Measurements from ENCODE around the gene TBC1D25. TPM values are rescaled to one million over a fixed set of nuclear protein-coding genes. Genes with fewer than 3 reads are reported as not detected.

The TBC1D25 gene, protein sequence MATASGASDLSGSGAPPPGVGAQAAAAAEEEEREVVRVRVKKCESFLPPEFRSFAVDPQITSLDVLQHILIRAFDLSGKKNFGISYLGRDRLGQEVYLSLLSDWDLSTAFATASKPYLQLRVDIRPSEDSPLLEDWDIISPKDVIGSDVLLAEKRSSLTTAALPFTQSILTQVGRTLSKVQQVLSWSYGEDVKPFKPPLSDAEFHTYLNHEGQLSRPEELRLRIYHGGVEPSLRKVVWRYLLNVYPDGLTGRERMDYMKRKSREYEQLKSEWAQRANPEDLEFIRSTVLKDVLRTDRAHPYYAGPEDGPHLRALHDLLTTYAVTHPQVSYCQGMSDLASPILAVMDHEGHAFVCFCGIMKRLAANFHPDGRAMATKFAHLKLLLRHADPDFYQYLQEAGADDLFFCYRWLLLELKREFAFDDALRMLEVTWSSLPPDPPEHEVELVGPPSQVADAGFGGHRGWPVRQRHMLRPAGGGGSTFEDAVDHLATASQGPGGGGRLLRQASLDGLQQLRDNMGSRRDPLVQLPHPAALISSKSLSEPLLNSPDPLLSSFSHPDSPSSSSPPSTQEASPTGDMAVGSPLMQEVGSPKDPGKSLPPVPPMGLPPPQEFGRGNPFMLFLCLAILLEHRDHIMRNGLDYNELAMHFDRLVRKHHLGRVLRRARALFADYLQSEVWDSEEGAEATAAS
- 7.7 and 7.9 TPM in 2 replicates for polyA plus RNA-seq (2013)

DNA sequence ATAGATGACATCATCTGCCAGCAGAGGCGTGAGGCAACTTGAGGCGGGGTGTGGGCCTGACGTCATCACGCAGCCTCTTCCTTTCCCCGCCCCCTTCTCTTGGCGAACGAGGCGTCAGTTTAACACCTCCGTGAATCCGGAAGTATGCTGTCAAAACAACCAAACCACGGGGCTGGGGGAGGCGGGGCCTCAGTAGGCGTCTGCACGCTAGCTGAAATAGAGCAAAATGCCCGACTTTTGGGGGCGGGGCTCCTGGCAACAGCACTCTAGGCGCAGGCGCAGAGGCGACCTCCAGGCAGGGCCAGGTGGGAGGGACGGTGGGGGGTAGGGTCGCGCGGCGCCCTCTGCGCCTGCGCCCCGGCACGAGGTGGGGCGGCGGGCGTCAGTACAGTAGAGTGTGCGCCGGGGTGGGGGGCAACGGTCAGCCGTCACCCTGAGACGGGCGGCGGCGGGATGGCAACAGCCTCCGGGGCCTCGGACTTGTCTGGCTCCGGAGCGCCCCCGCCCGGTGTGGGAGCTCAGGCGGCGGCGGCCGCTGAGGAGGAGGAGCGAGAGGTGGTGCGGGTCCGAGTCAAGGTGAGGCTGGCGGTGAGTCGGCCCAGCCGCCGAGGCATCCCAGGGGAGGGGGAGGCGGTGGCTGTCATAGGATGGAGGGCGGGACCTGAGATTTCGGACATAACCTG, at the start of gene TBC1D25:
TSS of gene TBC1D25 (plus strand) at position 370 of the 683 bp plus-strand sequence. CDS start at position 454, 84 bp downstream.
- peak within 1 kb of the TSS; percentile 49 for H4K12ac ChIP-seq (ENCODE audit: low read depth, low read length)
- peak within 1 kb of the TSS; percentile 90 for H4K8ac ChIP-seq (ENCODE audit: low read depth, low read length)
- no peak within 1 kb of the TSS for H3K9ac ChIP-seq (ENCODE audit: low read length)
- no peak within 1 kb of the TSS for H2BK12ac ChIP-seq (ENCODE audit: low read length)
- H2AK5ac ChIP-seq (ENCODE audit: low read length): no peak within 1 kb of the TSS
- peak within 1 kb of the TSS; percentile 62 for H2BK120ac ChIP-seq (ENCODE audit: insufficient read depth, low read length, poor library complexity)
- H3K9me3 ChIP-seq (ENCODE audit: insufficient read depth, low read depth, low read length): no peaks in the 10 kb centered on the region
- H2AFZ ChIP-seq (ENCODE audit: insufficient read depth, low read length, poor library complexity): no peak within 1 kb of the TSS
- peak within 1 kb of the TSS; percentile 66 for H3K14ac ChIP-seq (ENCODE audit: low read length)
- peak within 1 kb of the TSS; percentile 46 for H2BK5ac ChIP-seq (ENCODE audit: low read depth, low read length, poor library complexity)
- H3K18ac ChIP-seq (ENCODE audit: low read length): peak within 1 kb of the TSS; percentile 78
- H3K4me1 ChIP-seq (ENCODE audit: control insufficient read depth in 1 of 2, insufficient read depth in 2 of 2, low read length in 2 of 2): peaks cover 3 to 5% of the 10 kb centered on the region in 2 experiments
- peak within 1 kb of the TSS; percentile 47 for H3K27ac ChIP-seq (ENCODE audit: low read depth, low read length)
- peak within 1 kb of the TSS; percentile 79 for H3K4me3 ChIP-seq (ENCODE audit: low read depth, low read length)
- DNase-seq: peak; percentile 95 to 97
- H3K79me1 ChIP-seq (ENCODE audit: low read length): peaks cover 4% of the 10 kb centered on the region
- H3K23ac ChIP-seq (ENCODE audit: low read length): no peak within 1 kb of the TSS
- no peaks in the 10 kb centered on the region for H3K27me3 ChIP-seq (ENCODE audit: insufficient read depth, low read length)
- H3K79me2 ChIP-seq (ENCODE audit: control insufficient read depth, insufficient read depth, low read length, poor library complexity): no peaks in the 10 kb centered on the region
- peak within 1 kb of the TSS; percentile 84 for H4K91ac ChIP-seq (ENCODE audit: low read depth, low read length)
- peak within 1 kb of the TSS; percentile 65 for H3K4me2 ChIP-seq (ENCODE audit: low read length)
- peaks cover 2 to 8% of the 10 kb centered on the region in 2 experiments for H3K36me3 ChIP-seq (ENCODE audit: control insufficient read depth in 1 of 2, insufficient read depth in 2 of 2, low read length in 2 of 2)
- H3K4ac ChIP-seq (ENCODE audit: low read depth, low read length): no peak within 1 kb of the TSS
- no CpG with 5 or more reads among the region's 59 CpGs for WGBS (ENCODE audit: extremely low coverage, insufficient coverage, insufficient read length)

DNA sequence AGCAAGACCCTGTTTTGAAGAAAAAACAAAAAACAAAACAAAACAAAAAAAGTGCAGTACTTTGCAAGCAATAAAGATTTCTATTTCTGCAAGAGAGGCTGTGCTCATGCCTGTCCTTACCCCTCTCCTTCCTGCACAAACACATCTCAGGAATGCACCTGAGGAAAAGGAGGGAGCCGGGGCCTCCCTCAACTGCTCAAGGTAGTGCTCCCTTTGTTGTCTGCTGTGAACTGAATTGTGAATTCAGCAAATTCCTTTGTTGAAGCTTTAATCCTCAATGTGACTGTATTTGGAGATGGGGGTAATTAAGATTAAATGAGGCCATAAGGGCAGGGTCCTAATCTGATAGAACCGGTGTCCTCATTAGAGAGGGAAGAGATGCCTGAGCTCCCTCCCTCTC, 49.6 kb upstream of the TBC1D25 start:
- Histone ChIP-seq H4K91ac (ENCODE audit: low read depth, low read length) (peak overlapping the region; percentile 31), H3K27me3 (ENCODE audit: insufficient read depth, low read length) (no peaks in the 10 kb centered on the region), H3K14ac (ENCODE audit: low read length) (no peak overlapping the region), H2AK5ac (ENCODE audit: low read length) (no peak overlapping the region), H3K36me3 (ENCODE audit: control insufficient read depth in 1 of 2, insufficient read depth in 2 of 2, low read length in 2 of 2) (no peaks in the 10 kb centered on the region), H4K8ac (ENCODE audit: low read depth, low read length) (no peak overlapping the region), H3K9ac (ENCODE audit: low read length) (no peak overlapping the region), H3K4ac (ENCODE audit: low read depth, low read length) (no peak overlapping the region), H3K23ac (ENCODE audit: low read length) (no peak overlapping the region), H3K18ac (ENCODE audit: low read length) (no peak overlapping the region), H2BK5ac (ENCODE audit: low read depth, low read length, poor library complexity) (no peak overlapping the region), H3K4me1 (ENCODE audit: control insufficient read depth in 1 of 2, insufficient read depth in 2 of 2, low read length in 2 of 2) (peaks cover 4 to 12% of the 10 kb centered on the region in 2 experiments), H2BK12ac (ENCODE audit: low read length) (no peak overlapping the region), H2AFZ (ENCODE audit: insufficient read depth, low read length, poor library complexity) (no peak overlapping the region), H2BK120ac (ENCODE audit: insufficient read depth, low read length, poor library complexity) (no peak overlapping the region), H3K4me2 (ENCODE audit: low read length) (no peak overlapping the region), H4K12ac (ENCODE audit: low read depth, low read length) (no peak overlapping the region), H3K9me3 (ENCODE audit: insufficient read depth, low read depth, low read length) (peaks cover 5% of the 10 kb centered on the region), H3K79me1 (ENCODE audit: low read length) (peaks cover 3% of the 10 kb centered on the region), H3K4me3 (ENCODE audit: low read depth, low read length) (no peak overlapping the region), H3K79me2 (ENCODE audit: control insufficient read depth, insufficient read depth, low read length, poor library complexity) (no peaks in the 10 kb centered on the region), H3K27ac (ENCODE audit: low read depth, low read length) (no peak overlapping the region)
- no peak for DNase-seq
- WGBS (ENCODE audit: extremely low coverage, insufficient coverage, insufficient read length): no CpG with 5 or more reads among the region's 2 CpGs

GRCh38 chrX:48490661-48491060, 48.9 kb upstream of the TBC1D25 start:
- H3K23ac ChIP-seq (ENCODE audit: low read length): no peak overlapping the region
- H3K4me3 ChIP-seq (ENCODE audit: low read depth, low read length): peak overlapping the region; percentile 36
- no peak overlapping the region for H3K9ac ChIP-seq (ENCODE audit: low read length)
- H3K9me3 ChIP-seq (ENCODE audit: insufficient read depth, low read depth, low read length): peaks cover 5% of the 10 kb centered on the region
- no peak overlapping the region for H3K4ac ChIP-seq (ENCODE audit: low read depth, low read length)
- no CpG with 5 or more reads among the region's 8 CpGs for WGBS (ENCODE audit: extremely low coverage, insufficient coverage, insufficient read length)
- H2BK5ac ChIP-seq (ENCODE audit: low read depth, low read length, poor library complexity): no peak overlapping the region
- no peaks in the 10 kb centered on the region for H3K36me3 ChIP-seq (ENCODE audit: control insufficient read depth in 1 of 2, insufficient read depth in 2 of 2, low read length in 2 of 2)
- no peak overlapping the region for H3K18ac ChIP-seq (ENCODE audit: low read length)
- H2AFZ ChIP-seq (ENCODE audit: insufficient read depth, low read length, poor library complexity): no peak overlapping the region
- H4K91ac ChIP-seq (ENCODE audit: low read depth, low read length): no peak overlapping the region
- H4K12ac ChIP-seq (ENCODE audit: low read depth, low read length): no peak overlapping the region
- H3K4me1 ChIP-seq (ENCODE audit: control insufficient read depth in 1 of 2, insufficient read depth in 2 of 2, low read length in 2 of 2): peaks cover 4 to 12% of the 10 kb centered on the region in 2 experiments
- H4K8ac ChIP-seq (ENCODE audit: low read depth, low read length): no peak overlapping the region
- H3K27ac ChIP-seq (ENCODE audit: low read depth, low read length): no peak overlapping the region
- no peaks in the 10 kb centered on the region for H3K27me3 ChIP-seq (ENCODE audit: insufficient read depth, low read length)
- H2BK120ac ChIP-seq (ENCODE audit: insufficient read depth, low read length, poor library complexity): no peak overlapping the region
- H3K79me1 ChIP-seq (ENCODE audit: low read length): peaks cover 3% of the 10 kb centered on the region
- H2AK5ac ChIP-seq (ENCODE audit: low read length): no peak overlapping the region
- DNase-seq: peak; percentile 38 to 40
- no peak overlapping the region for H3K4me2 ChIP-seq (ENCODE audit: low read length)
- H3K79me2 ChIP-seq (ENCODE audit: control insufficient read depth, insufficient read depth, low read length, poor library complexity): no peaks in the 10 kb centered on the region
- H2BK12ac ChIP-seq (ENCODE audit: low read length): no peak overlapping the region
- H3K14ac ChIP-seq (ENCODE audit: low read length): no peak overlapping the region

GRCh38 chrX:48491809-48492208, 47.7 kb upstream of the TBC1D25 start:
- no peak overlapping the region for H3K9ac ChIP-seq (ENCODE audit: low read length)
- peak overlapping the region; percentile 23 for H4K8ac ChIP-seq (ENCODE audit: low read depth, low read length)
- H3K27ac ChIP-seq (ENCODE audit: low read depth, low read length): peak overlapping the region; percentile 39
- no peak overlapping the region for H2BK5ac ChIP-seq (ENCODE audit: low read depth, low read length, poor library complexity)
- H3K4me3 ChIP-seq (ENCODE audit: low read depth, low read length): no peak overlapping the region
- no peaks in the 10 kb centered on the region for H3K36me3 ChIP-seq (ENCODE audit: control insufficient read depth in 1 of 2, insufficient read depth in 2 of 2, low read length in 2 of 2)
- H3K27me3 ChIP-seq (ENCODE audit: insufficient read depth, low read length): no peaks in the 10 kb centered on the region
- H3K18ac ChIP-seq (ENCODE audit: low read length): no peak overlapping the region
- H3K4ac ChIP-seq (ENCODE audit: low read depth, low read length): no peak overlapping the region
- no peak overlapping the region for H3K4me2 ChIP-seq (ENCODE audit: low read length)
- no CpG with 5 or more reads among the region's 9 CpGs for WGBS (ENCODE audit: extremely low coverage, insufficient coverage, insufficient read length)
- no peak overlapping the region for H4K12ac ChIP-seq (ENCODE audit: low read depth, low read length)
- peaks cover 5% of the 10 kb centered on the region for H3K9me3 ChIP-seq (ENCODE audit: insufficient read depth, low read depth, low read length)
- no peak for DNase-seq
- no peak overlapping the region for H2AFZ ChIP-seq (ENCODE audit: insufficient read depth, low read length, poor library complexity)
- H2BK12ac ChIP-seq (ENCODE audit: low read length): peak overlapping the region; percentile 54
- H3K23ac ChIP-seq (ENCODE audit: low read length): no peak overlapping the region
- peak overlapping the region; percentile 40 for H2BK120ac ChIP-seq (ENCODE audit: insufficient read depth, low read length, poor library complexity)
- no peak overlapping the region for H2AK5ac ChIP-seq (ENCODE audit: low read length)
- H3K79me1 ChIP-seq (ENCODE audit: low read length): peaks cover 3% of the 10 kb centered on the region
- H3K4me1 ChIP-seq (ENCODE audit: control insufficient read depth in 1 of 2, insufficient read depth in 2 of 2, low read length in 2 of 2): peaks cover 4 to 14% of the 10 kb centered on the region in 2 experiments
- H4K91ac ChIP-seq (ENCODE audit: low read depth, low read length): no peak overlapping the region
- no peaks in the 10 kb centered on the region for H3K79me2 ChIP-seq (ENCODE audit: control insufficient read depth, insufficient read depth, low read length, poor library complexity)
- H3K14ac ChIP-seq (ENCODE audit: low read length): no peak overlapping the region
